Daoy (cell line): ENCODE measurements around the gene BACH2. TPM values are rescaled to one million over a fixed set of nuclear protein-coding genes. Genes with fewer than 3 reads are reported as not detected.
"Not testable (repeated sequence)": the region's sequence is repeated elsewhere in the genome, so short reads cannot be mapped to it uniquely, and the experiment has no call there.

ENCODE experiments used
- DNase-seq: peaks from one replicate; pipeline ENCODE4 v3.0.0-alpha.2; 2015; ENCODE audit warnings: low read depth
- total RNA-seq: library from RNA; depleted of rRNA; stranded (reverse); fragments of >200 nt; shearing (Covaris generic); gene quantifications from 2 replicates; pipeline ENCODE4 v1.2.3, GENCODE V29; 2014

The BACH2 gene
- total RNA-seq, 1 experiment from 2014 or later: 0.46 TPM

DNA sequence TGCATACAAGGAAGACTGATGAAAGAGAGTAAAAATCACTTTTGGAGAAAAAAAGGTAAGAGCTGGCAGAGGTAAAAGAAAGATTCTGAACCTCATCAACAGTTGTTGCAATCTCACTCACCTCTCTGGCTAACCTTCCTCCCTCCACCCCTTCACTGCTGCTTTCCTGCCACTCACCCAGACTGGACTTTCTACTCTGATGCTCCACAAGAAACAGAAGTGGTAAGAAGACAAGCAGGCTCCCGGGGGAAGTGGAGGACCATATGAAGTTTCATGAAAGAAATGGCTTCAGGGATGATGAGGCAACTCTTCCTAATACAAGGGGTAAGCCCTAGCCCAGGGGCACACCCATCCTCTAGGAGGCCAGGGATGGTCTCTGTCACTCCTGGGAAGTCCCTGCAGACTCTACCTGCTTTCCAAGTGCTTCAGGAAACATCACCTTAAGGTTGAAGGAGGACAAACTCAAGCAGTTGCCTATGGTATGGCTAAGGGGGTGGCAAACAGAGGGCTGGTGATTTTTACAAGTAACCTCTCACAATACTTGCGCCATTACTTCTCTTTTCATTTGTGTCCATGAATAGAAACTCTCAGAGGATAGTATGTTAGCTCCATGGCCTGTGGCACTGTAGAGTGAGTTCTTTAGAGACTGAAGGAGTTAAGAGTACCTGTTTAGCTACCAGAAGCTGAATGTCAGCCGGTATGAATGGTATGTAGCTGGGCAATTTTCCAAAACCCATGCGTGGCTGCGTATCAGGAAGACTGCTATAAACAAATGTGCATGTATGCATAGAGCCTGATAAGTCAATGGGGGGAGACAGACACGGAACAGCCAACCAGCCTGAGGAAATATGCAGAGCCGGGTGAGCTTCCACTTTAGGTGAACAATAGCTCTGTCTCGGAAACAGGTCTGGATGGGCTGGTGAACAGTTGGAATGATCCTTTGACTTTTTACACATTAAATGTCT, 112.0 kb downstream of the BACH2 start:
- peak; percentile 27 for DNase-seq

DNA sequence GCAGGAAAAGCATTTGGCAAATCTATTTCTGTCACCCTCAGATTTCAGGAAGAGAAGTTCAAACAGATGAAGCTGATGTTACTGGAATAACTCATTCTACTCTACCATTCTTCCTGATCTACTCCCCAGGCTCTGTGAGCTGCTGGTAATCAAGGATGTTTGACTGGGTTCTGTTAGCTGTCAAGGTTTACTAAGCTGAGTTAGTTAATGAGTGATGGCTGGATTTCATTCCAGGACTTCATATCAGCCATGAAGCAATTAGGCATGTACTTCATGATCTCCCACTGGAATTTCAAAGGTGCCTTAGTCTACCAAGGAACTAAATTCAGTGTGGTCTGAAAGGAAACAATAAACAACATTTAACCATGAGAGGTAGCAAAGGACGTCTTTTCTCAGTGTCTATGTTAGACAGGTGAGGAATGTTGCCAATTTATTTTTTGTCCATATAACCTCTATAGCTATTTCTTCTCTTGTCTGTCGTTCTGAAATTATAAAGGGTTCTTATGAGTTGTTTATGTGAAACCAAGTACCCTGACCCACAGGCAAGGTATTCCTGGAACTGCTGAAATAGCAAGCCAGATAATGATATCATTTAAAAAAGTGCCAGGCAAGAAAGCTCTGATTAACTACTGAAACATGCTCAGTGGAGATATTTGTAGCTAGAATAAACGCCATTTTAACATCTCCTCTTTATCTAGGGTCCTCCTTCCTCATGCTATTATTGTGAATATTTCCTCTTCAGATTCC, 112.9 kb downstream of the BACH2 start:
- no peak for DNase-seq

DNA sequence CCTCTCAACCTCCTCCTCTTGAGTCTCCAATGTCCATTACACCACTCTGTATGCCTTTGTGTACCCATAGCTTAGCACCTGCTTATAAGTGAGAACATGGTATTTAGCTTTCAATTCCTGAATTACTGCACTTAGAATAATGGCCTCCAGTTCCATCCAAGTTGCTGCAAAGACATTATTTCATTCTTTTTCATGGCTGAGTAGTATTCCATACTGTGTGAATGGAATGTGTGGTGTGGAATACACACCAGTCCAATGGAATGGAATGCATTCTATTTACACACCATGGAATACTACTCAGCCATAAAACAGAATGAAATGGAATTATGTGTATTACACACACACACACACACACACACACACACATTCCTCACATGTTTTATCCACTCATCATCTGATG, 116.1 kb downstream of the BACH2 start:
- DNase-seq: no peak

DNA sequence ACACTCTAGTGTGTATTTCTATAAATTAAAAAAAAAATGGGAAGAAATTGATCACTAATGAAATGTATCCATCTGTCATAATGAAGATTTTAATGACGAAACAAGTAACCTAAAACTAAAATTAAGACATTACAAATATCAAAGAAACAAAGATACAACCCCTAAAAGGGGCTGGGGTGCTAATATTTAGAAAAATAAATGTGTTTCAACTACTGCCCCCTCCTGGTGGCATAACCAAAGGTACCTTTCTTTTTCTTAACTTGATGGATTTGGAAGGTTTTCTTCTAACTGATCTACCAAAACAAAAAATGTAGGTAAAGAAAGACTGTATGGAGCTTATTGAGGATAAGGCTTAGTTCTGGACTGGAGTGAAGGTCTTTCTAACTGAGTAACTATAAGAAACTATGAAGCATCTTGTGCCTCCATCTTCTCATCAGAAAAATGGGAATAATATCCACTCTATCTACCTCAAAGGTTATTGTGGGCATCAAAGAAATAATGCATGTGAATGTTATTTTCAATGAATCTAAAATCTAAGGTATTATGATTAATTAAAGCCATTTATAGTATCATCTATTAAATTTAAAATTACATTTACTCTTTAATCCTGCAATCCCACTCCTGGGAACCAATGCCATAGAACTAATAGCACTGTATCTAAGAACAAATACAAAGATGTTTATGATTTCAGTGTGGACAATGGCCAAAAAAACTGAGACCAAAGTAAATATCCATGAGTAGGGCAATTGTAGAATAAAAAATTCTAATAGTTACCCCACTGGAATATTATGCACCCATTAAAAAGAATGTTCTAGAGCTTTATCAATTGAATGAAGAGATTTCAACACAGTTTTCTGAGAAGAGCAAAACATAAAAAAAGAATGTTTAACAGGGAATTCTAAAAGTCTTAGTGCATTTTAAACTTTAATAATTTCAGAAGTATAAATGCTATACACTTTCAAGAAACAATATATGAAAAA, 117.2 kb downstream of the BACH2 start:
- no peak for DNase-seq

DNA sequence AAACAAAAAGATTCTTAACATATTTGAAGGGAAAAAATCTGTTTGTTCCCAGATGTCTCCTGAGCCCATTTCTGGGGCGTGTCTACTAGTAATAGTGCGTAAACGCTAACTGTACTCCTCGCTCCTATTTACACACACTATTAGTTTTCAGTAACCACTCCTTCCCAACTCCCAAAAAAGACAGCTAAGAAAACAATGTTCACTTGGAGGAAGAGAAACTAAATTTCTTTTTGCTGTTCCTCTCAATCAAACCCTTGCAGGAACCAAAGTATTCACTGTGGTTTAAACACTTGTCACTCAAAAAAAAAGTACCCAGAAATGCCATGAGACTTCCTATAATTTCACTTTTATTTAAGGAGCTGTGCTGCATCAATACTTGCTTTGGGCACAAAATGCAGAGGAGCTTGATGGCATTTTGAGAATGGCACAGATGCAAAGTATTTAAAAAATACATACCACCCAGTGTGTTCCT, 118.2 kb downstream of the BACH2 start:
- no peak for DNase-seq

- no peak for DNase-seq
Measured at GRCh38 chr6:90177544-90178383, 118.9 kb downstream of the BACH2 start.

- peak; percentile 28 for DNase-seq
Measured at GRCh38 chr6:90175627-90176538, 120.8 kb downstream of the BACH2 start.

- DNase-seq: no peak
Measured at GRCh38 chr6:90173262-90173925, 123.2 kb downstream of the BACH2 start.

GRCh38 chr6:90170601-90171000, 126.0 kb downstream of the BACH2 start:
- no peak for DNase-seq

- DNase-seq: no peak
Measured at GRCh38 chr6:90169374-90169773, 127.3 kb downstream of the BACH2 start.

- peak; percentile 16 for DNase-seq
Measured at GRCh38 chr6:90168693-90169131, 127.9 kb downstream of the BACH2 start.

DNA sequence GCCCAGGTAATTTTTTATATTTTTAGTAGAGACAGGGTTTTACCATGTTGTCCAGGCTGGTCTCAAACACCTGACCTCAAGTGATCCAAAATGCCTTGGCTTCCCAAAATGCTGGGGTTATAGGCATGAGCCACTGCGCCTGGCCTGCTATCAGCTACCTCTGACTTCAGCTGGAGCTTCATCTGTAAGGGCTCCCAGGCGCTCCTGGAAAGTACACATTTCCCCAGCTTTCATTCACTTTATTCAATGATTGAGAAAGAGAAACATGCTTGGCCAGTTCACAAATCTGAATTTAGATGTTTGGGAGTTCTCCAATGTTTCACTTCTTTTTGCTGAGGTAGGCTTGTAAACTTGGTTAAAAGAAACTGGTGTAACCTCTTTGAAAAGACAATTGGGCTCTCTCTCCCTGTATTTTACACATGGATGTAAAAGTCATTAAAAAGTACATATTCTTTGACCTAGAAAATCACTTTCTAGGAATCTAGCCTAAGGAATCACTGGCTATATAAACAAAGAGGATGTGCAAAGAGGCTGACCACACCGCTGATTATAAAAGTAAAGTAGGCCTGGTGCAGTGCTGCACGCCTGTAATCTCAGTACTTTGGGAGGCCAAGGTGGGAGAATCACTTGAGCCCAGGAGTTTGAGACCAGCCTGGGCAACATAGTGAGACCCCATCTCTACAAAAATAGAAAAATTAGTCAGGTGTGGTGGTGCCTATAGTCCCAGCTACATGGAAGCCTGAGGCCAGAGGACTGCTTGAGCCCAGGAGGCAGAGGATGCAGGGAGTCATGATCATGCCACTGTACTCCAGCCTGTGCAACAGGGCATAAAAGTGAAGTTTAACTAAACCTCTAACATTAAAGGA, 128.9 kb downstream of the BACH2 start:
- no peak for DNase-seq

DNA sequence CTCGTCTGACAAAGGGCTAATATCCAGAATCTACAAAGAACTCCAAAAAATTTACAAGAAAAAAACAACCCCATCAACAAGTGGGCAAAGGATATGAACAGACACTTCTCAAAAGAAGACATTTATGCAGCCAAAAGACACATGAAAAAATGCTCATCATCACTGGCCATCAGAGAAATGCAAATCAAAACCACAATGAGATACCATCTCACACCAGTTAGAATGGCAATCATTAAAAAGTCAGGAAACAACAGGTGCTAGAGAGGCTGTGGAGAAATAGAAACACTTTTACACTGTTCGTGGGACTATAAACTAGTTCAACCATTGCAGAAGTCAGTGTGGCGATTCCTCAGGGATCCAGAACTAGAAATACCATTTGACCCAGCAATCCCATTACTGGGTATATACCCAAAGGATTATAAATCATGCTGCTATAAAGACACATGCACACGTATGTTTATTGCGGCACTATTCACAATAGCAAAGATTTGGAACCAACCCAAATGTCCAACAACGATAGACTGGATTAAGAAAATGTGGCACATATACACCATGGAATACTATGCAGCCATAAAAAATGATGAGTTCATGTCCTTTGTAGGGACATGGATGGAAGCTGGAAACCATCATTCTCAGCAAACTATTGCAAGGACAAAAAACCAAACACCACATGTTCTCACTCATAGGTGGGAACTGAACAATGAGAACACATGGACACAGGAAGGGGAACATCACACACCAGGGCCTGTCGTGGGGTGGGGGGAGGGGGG, 130.3 kb downstream of the BACH2 start:
- not testable (repeated sequence) for DNase-seq

GRCh38 chr6:90162648-90163387, 133.8 kb downstream of the BACH2 start:
- no peak for DNase-seq

GRCh38 chr6:90160013-90160412, 136.6 kb downstream of the BACH2 start:
- no peak for DNase-seq

DNA sequence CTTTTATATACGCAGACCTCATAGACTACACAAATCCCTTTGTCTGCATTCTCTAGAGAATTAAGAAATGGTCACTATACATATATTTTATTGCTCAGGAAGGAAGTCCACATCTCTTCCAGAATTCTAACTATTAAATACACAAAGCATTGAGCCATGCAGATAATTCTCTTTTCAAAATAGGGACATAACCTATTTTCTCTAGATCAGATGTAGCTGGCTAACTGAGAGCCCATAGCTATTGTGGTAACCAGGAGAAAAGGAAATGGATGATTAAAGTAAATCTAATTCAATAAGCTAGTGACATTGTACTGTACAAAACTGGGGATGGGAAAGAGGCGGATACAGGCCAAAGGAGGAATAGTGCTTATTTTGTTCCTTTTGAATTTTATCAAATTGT, 137.2 kb downstream of the BACH2 start:
- no peak for DNase-seq
